22Rv1 (cell line): ENCODE data around the gene ZNG1F.
"Not testable (repeated sequence)": the region's sequence is repeated elsewhere in the genome, so short reads cannot be mapped to it uniquely, and the experiment has no call there.

Experiments
- ZFX ChIP-seq: fragments of 450-650 bp; IDR thresholded peaks from 2 replicates; pipeline ENCODE4 v1.6.1; 2017; ENCODE audit warnings: antibody characterized with exemption, borderline replicate concordance
- TF ChIP-seq, protein P1 (sequence below): fragments of 450-650 bp; IDR thresholded peaks from 2 replicates; pipeline ENCODE4 v1.5.1; 2017; ENCODE audit warnings: mild to moderate bottlenecking

DNA sequence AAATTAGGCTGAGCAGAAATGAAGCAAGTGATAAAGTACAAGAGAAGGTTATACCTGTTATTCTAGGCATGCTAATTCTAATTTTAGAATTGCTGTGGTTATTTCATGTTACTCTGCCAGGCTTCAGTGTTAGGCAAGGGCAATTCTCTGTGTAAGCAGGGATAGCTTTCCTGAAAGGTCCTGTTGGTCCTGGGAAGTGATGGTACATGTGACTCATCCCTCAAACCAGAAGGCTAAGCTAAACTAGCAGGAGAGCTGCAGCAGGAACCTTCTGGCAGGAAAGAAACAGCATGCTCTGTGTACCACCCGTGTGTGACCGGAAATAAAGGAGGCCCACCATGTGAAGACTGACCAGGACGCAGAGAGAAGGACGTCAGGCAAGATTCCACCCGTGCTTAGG, 69.4 kb downstream of the ZNG1F start:
- TF ChIP-seq, protein P1, sequence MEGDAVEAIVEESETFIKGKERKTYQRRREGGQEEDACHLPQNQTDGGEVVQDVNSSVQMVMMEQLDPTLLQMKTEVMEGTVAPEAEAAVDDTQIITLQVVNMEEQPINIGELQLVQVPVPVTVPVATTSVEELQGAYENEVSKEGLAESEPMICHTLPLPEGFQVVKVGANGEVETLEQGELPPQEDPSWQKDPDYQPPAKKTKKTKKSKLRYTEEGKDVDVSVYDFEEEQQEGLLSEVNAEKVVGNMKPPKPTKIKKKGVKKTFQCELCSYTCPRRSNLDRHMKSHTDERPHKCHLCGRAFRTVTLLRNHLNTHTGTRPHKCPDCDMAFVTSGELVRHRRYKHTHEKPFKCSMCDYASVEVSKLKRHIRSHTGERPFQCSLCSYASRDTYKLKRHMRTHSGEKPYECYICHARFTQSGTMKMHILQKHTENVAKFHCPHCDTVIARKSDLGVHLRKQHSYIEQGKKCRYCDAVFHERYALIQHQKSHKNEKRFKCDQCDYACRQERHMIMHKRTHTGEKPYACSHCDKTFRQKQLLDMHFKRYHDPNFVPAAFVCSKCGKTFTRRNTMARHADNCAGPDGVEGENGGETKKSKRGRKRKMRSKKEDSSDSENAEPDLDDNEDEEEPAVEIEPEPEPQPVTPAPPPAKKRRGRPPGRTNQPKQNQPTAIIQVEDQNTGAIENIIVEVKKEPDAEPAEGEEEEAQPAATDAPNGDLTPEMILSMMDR: not testable (repeated sequence)
- not testable (repeated sequence) for TF ChIP-seq ZFX
